Adrenal gland (tissue), 5 donors: ENCODE data around the gene PDZD7.

Source experiments
- CTCF ChIP-seq, 6 experiments: fragments of 450-650 bp in 4 of 6; fragments of 200-600 bp in 2 of 6; sonication (generic) in 1 of 6; IDR thresholded peaks; 1 replicate in 5 of 6; 2 replicates in 1 of 6; pipeline versions ENCODE4 v1.5.1 to v1.8.0; 2016 to 2021; ENCODE audit warnings: antibody characterized with exemption in 6 of 6, mild to moderate bottlenecking in 2 of 6, moderate library complexity in 1 of 6
- POLR2A ChIP-seq, 2 donors: fragments of 450-650 bp; IDR thresholded peaks; one replicate each; pipeline ENCODE4 v1.6.1; 2017; ENCODE audit warnings: antibody characterized with exemption in 2 of 2, mild to moderate bottlenecking in 2 of 2, moderate library complexity in 1 of 2
- donor health status: DM: no; HTN: no; CAD: no.

- TF ChIP-seq CTCF (IDR thresholded peaks at IDR 0.05): no peak
- no peak for TF ChIP-seq POLR2A (IDR thresholded peaks at IDR 0.05)
Observed at GRCh38 chr10:101022967-101023705, 7.8 kb downstream of the PDZD7 start.
